CD4-positive, CD25-positive, alpha-beta regulatory T cell (primary cell): ENCODE data around the gene FRAT2. TPM values are rescaled to one million over a fixed set of nuclear protein-coding genes. Genes with fewer than 3 reads are reported as not detected.

ENCODE experiments used
- ATAC-seq, 2 donors: fragments of 150-1000 bp; cut with Tn5 transposase; one replicate each; pipeline ENCODE4 v1.10.0; 2021; ENCODE audit warnings: low read depth in 2 of 2, moderate number of reproducible peaks in 2 of 2, moderate library complexity in 1 of 2
- DNase-seq, 3 donors: peaks; one replicate each; pipeline versions ENCODE4 v3.0.0 to v3.0.0-alpha.2; 2012 to 2022; ENCODE audit warnings: mixed read lengths in 1 of 3
- H3K27ac ChIP-seq: one replicate; pipeline ENCODE4 v1.7.0; 2013; ENCODE audit warnings: mild to moderate bottlenecking, low read length; ENCODE audit not compliant: insufficient read depth, poor library complexity, severe bottlenecking
- H3K27me3 ChIP-seq: one replicate; pipeline ENCODE4 v1.7.0; 2013; ENCODE audit warnings: low read length; ENCODE audit not compliant: control insufficient read depth, insufficient read depth
- H3K36me3 ChIP-seq: one replicate; pipeline ENCODE4 v1.7.0; 2013; ENCODE audit warnings: mild to moderate bottlenecking, low read length, moderate library complexity; ENCODE audit not compliant: control insufficient read depth, insufficient read depth
- H3K4me1 ChIP-seq: 2 replicates; pipeline ENCODE4 v1.7.0; 2013; ENCODE audit warnings: mild to moderate bottlenecking, low read length; ENCODE audit not compliant: insufficient read depth, control insufficient read depth, poor library complexity, severe bottlenecking
- H3K4me3 ChIP-seq: one replicate; pipeline ENCODE4 v1.7.0; 2013; ENCODE audit warnings: low read depth, mild to moderate bottlenecking, low read length, moderate library complexity
- H3K9me3 ChIP-seq, 2 experiments: 1 replicate in 1 of 2; 2 replicates in 1 of 2; pipeline ENCODE4 v1.7.0; 2013; ENCODE audit warnings: low read length in 2 of 2, mild to moderate bottlenecking in 1 of 2, moderate library complexity in 1 of 2; ENCODE audit not compliant: control insufficient read depth in 2 of 2
- H3K27ac Mint-ChIP-seq, 3 donors: one replicate each; pipeline ENCODE4 v1.8.0; 2020 to 2022; ENCODE audit warnings: mild to moderate bottlenecking in 3 of 3, mixed read lengths in 3 of 3, moderate library complexity in 2 of 3
- H3K27me3 Mint-ChIP-seq: one replicate; pipeline ENCODE4 v1.8.0; 2022; ENCODE audit warnings: mild to moderate bottlenecking, mixed read lengths
- H3K36me3 Mint-ChIP-seq: one replicate; pipeline ENCODE4 v1.8.0; 2020; ENCODE audit warnings: mixed read lengths
- H3K4me1 Mint-ChIP-seq, 4 donors: one replicate each; pipeline ENCODE4 v1.8.0; 2020 to 2022; ENCODE audit warnings: mixed read lengths in 4 of 4, mild to moderate bottlenecking in 1 of 4
- H3K4me3 Mint-ChIP-seq, 4 donors: one replicate each; pipeline ENCODE4 v1.8.0; 2020 to 2022; ENCODE audit warnings: mild to moderate bottlenecking in 4 of 4, mixed read lengths in 4 of 4, moderate library complexity in 3 of 4
- H3K9me3 Mint-ChIP-seq, 7 donors: one replicate each; pipeline ENCODE4 v1.8.0; 2020 to 2022; ENCODE audit warnings: mixed read lengths in 7 of 7, mild to moderate bottlenecking in 3 of 7, moderate library complexity in 2 of 7
- polyA plus RNA-seq, 4 donors: library from polyadenylated mRNA; unstranded; fragments of 300-500 nt; fragmentation: Illumina TruSeq; gene quantifications; one replicate each; pipeline ENCODE4 v1.2.3, GENCODE V29; 2021
- total RNA-seq: library from RNA; stranded (reverse); gene quantifications from one replicate; pipeline ENCODE4 v1.2.3, GENCODE V29; 2022

The FRAT2 gene
- total RNA-seq, result 28.0 TPM
- 10 to 100 TPM in 3 of 4 donors, 1 to 10 TPM in 1; 8.8 to 17.2 (median 10.9) TPM for polyA plus RNA-seq

- Mint-ChIP-seq H3K4me1 (peaks cover 8 to 46% (median 32%) of the 10 kb centered on the region in 4 donors), H3K27me3 (peaks cover 21% of the 10 kb centered on the region), H3K27ac (peak within 1 kb of the TSS; percentile 87 to 95 (median 91)), H3K4me3 (peak within 1 kb of the TSS; percentile 93 to 97 (median 94)), H3K9me3 (no peaks in the 10 kb centered on the region), H3K36me3 (peaks cover 21% of the 10 kb centered on the region)
- Histone ChIP-seq H3K27ac (peak within 1 kb of the TSS; percentile 94), H3K4me3 (peak within 1 kb of the TSS; percentile 92), H3K4me1 (peaks cover 39% of the 10 kb centered on the region), H3K36me3 (peaks cover 1% of the 10 kb centered on the region), H3K9me3 (no peaks in the 10 kb centered on the region), H3K27me3 (peaks cover 5% of the 10 kb centered on the region)
- DNase-seq (peak; percentile 81 to 94 (median 93)), ATAC-seq (peak; percentile 87 to 90)
These were observed at the start of gene FRAT2 for GRCh38 chr10:97334370-97335175. Gene FRAT2 (minus strand): TSS chr10:97334729. CDS start chr10:97334572, 157 bp downstream.

GRCh38 chr10:97384156-97384555, 49.6 kb upstream of the FRAT2 start:
- H3K27me3 ChIP-seq, result no peaks in the 10 kb centered on the region
- H3K4me1 ChIP-seq, result no peaks in the 10 kb centered on the region

GRCh38 chr10:97383159-97383558, 48.6 kb upstream of the FRAT2 start:
- H3K36me3 Mint-ChIP-seq, result peaks cover 15% of the 10 kb centered on the region
- H3K27me3 ChIP-seq, result no peaks in the 10 kb centered on the region

More at GRCh38 chr10:97384156-97384555, 49.6 kb upstream of the FRAT2 start:
- Histone ChIP-seq H3K9me3 (no peaks in the 10 kb centered on the region), H3K27ac (no peak overlapping the region), H3K4me3 (no peak overlapping the region), H3K36me3 (peaks cover 19% of the 10 kb centered on the region)
- H3K36me3 Mint-ChIP-seq, result peaks cover 21% of the 10 kb centered on the region
- H3K27me3 Mint-ChIP-seq, result no peaks in the 10 kb centered on the region
- H3K4me3 Mint-ChIP-seq, result no peak overlapping the region
- DNase-seq, result no peak
- peaks cover 0 to 2% (median 0%) of the 10 kb centered on the region in 4 donors for H3K4me1 Mint-ChIP-seq
- no peak for ATAC-seq
- H3K9me3 Mint-ChIP-seq, result no peaks in the 10 kb centered on the region
- H3K27ac Mint-ChIP-seq, result no peak overlapping the region

GRCh38 chr10:97381626-97382025, 47.1 kb upstream of the FRAT2 start:
- Histone ChIP-seq H3K27me3 (no peaks in the 10 kb centered on the region), H3K4me3 (no peak overlapping the region), H3K36me3 (peaks cover 25% of the 10 kb centered on the region), H3K4me1 (no peaks in the 10 kb centered on the region), H3K9me3 (no peaks in the 10 kb centered on the region), H3K27ac (no peak overlapping the region)
- ATAC-seq (no peak), DNase-seq (no peak)
- H3K9me3 Mint-ChIP-seq, result no peaks in the 10 kb centered on the region
- H3K36me3 Mint-ChIP-seq, result peaks cover 14% of the 10 kb centered on the region
- H3K27me3 Mint-ChIP-seq, result no peaks in the 10 kb centered on the region
- H3K4me3 Mint-ChIP-seq, result no peak overlapping the region
- no peaks in the 10 kb centered on the region for H3K4me1 Mint-ChIP-seq
- no peak overlapping the region for H3K27ac Mint-ChIP-seq

More at GRCh38 chr10:97383159-97383558, 48.6 kb upstream of the FRAT2 start:
- ATAC-seq (no peak), DNase-seq (no peak)
- Mint-ChIP-seq H3K4me1 (no peaks in the 10 kb centered on the region), H3K27me3 (no peaks in the 10 kb centered on the region), H3K9me3 (no peaks in the 10 kb centered on the region), H3K27ac (no peak overlapping the region), H3K4me3 (no peak overlapping the region)
- H3K27ac ChIP-seq, result no peak overlapping the region
- no peaks in the 10 kb centered on the region for H3K9me3 ChIP-seq
- H3K4me3 ChIP-seq, result no peak overlapping the region
- H3K4me1 ChIP-seq, result no peaks in the 10 kb centered on the region
- peaks cover 21% of the 10 kb centered on the region for H3K36me3 ChIP-seq

- Histone ChIP-seq H3K4me1 (no peaks in the 10 kb centered on the region), H3K9me3 (no peaks in the 10 kb centered on the region), H3K36me3 (peaks cover 25% of the 10 kb centered on the region), H3K27ac (no peak overlapping the region), H3K4me3 (no peak overlapping the region), H3K27me3 (no peaks in the 10 kb centered on the region)
- H3K27me3 Mint-ChIP-seq, result no peaks in the 10 kb centered on the region
- no peaks in the 10 kb centered on the region for H3K4me1 Mint-ChIP-seq
- no peak overlapping the region for H3K27ac Mint-ChIP-seq
- DNase-seq, result no peak
- no peak overlapping the region for H3K4me3 Mint-ChIP-seq
- no peak for ATAC-seq
- no peaks in the 10 kb centered on the region for H3K9me3 Mint-ChIP-seq
- peaks cover 16% of the 10 kb centered on the region for H3K36me3 Mint-ChIP-seq
These were observed 46.0 kb upstream of the FRAT2 start for GRCh38 chr10:97380516-97380915.

- H3K9me3 ChIP-seq, result no peaks in the 10 kb centered on the region
- no peaks in the 10 kb centered on the region for H3K27me3 ChIP-seq
- peaks cover 25% of the 10 kb centered on the region for H3K36me3 ChIP-seq
- no peak overlapping the region for H3K27ac Mint-ChIP-seq
- no peaks in the 10 kb centered on the region for H3K27me3 Mint-ChIP-seq
- no peaks in the 10 kb centered on the region for H3K4me1 Mint-ChIP-seq
- ATAC-seq, result no peak
- no peak overlapping the region for H3K4me3 ChIP-seq
- no peak overlapping the region for H3K27ac ChIP-seq
- peaks cover 16% of the 10 kb centered on the region for H3K36me3 Mint-ChIP-seq
- H3K9me3 Mint-ChIP-seq, result no peaks in the 10 kb centered on the region
- no peak overlapping the region for H3K4me3 Mint-ChIP-seq
- DNase-seq, result no peak
- H3K4me1 ChIP-seq, result no peaks in the 10 kb centered on the region
These were observed 44.7 kb upstream of the FRAT2 start for GRCh38 chr10:97378933-97379921.

GRCh38 chr10:97376413-97376812, 41.9 kb upstream of the FRAT2 start:
- H3K9me3 Mint-ChIP-seq, result no peaks in the 10 kb centered on the region
- H3K27me3 ChIP-seq, result no peaks in the 10 kb centered on the region
- peak overlapping the region in 1 of 3 donors; percentile 38 for H3K27ac Mint-ChIP-seq
- H3K27ac ChIP-seq, result no peak overlapping the region
- DNase-seq, result peak in 1 of 3 donors; percentile 14
- peaks cover 34% of the 10 kb centered on the region for H3K36me3 Mint-ChIP-seq
- no peaks in the 10 kb centered on the region for H3K27me3 Mint-ChIP-seq
- H3K4me1 Mint-ChIP-seq, result no peaks in the 10 kb centered on the region
- no peak overlapping the region for H3K4me3 ChIP-seq
- no peak overlapping the region for H3K4me3 Mint-ChIP-seq
- no peaks in the 10 kb centered on the region for H3K4me1 ChIP-seq
- peaks cover 22% of the 10 kb centered on the region for H3K36me3 ChIP-seq
- H3K9me3 ChIP-seq, result no peaks in the 10 kb centered on the region
- ATAC-seq, result no peak
